ENCODE measurements around the gene JADE2. TPM values are rescaled to one million over a fixed set of nuclear protein-coding genes. Genes with fewer than 3 reads are reported as not detected.

JADE2 gene
- polyA plus RNA-seq, 3 donors: 2.1 to 10.2 (median 3.1) TPM

DNA sequence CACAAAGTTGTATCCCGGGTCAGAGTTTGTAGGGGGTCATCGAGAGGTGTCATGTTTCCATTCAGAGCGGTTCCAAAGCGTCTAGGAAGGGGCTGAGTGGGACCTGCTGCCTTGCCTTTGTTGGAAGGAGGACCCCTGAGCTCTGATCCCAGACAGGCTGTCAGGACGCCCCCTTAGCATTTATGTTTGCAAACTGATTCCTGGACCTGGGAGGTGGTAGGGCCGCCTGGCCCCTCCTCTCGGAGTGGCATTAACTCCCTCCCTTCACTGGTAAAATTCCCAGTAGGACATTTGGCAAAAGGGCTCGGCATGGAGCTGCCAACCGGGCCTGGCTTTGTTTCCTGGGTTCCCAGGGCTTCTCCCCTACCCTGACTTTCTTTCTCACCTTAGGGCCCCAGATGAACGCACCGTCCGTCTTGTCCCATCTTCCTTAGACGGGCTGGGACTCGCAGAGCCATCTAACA, 2.5 kb downstream of the JADE2 start:
- Mint-ChIP-seq H3K9me3 (no peaks in the 10 kb centered on the region), H3K36me3 (no peaks in the 10 kb centered on the region), H3K27me3 (ENCODE audit: low read depth in 3 of 3) (peaks cover 1 to 4% (median 1%) of the 10 kb centered on the region in 3 donors), H3K4me3 (peak overlapping the region; percentile 90 to 97), H3K27ac (peak overlapping the region in 2 of 7 donors; percentile 58 to 86), H3K4me1 (peaks cover 28% of the 10 kb centered on the region)
- Histone ChIP-seq H3K4me3 (replicated peaks in 1 of 3; ENCODE audit: low read depth in 2 of 3, low read length in 3 of 3) (peak overlapping the region; percentile 72 to 98 (median 93)), H3K4me1 (ENCODE audit: control insufficient read depth in 1 of 2, insufficient read depth in 2 of 2, low read length in 2 of 2) (peaks cover 14 to 28% of the 10 kb centered on the region in 2 donors), H2AFZ (ENCODE audit: insufficient read depth, low read depth, low read length, poor library complexity, severe bottlenecking) (peak overlapping the region; percentile 84), H3K79me2 (ENCODE audit: insufficient read depth, low read length) (peaks cover 59% of the 10 kb centered on the region), H3K27me3 (ENCODE audit: control insufficient read depth in 2 of 2, insufficient read depth in 2 of 2, low read length in 2 of 2) (no peaks in the 10 kb centered on the region), H3K9ac (ENCODE audit: insufficient read depth, low read length, poor library complexity, severe bottlenecking) (peak overlapping the region; percentile 89), H4K20me1 (ENCODE audit: insufficient read depth, low read length) (peaks cover 51% of the 10 kb centered on the region), H3K9me3 (replicated peaks in 1 of 2; ENCODE audit: control insufficient read depth in 1 of 2, insufficient read depth in 1 of 2, low read length in 2 of 2) (no peaks in the 10 kb centered on the region), H3K27ac (ENCODE audit: low read depth in 1 of 2, low read length in 2 of 2) (no peak overlapping the region), H3K4me2 (replicated peaks; ENCODE audit: extremely low read depth, low read length, poor library complexity, severe bottlenecking) (peak overlapping the region; percentile 100), H3K36me3 (replicated peaks in 1 of 2; ENCODE audit: control insufficient read depth in 1 of 2, insufficient read depth in 2 of 2, low read length in 2 of 2) (no peaks in the 10 kb centered on the region)
- no peak for DNase-seq
- TF ChIP-seq, protein P1, sequence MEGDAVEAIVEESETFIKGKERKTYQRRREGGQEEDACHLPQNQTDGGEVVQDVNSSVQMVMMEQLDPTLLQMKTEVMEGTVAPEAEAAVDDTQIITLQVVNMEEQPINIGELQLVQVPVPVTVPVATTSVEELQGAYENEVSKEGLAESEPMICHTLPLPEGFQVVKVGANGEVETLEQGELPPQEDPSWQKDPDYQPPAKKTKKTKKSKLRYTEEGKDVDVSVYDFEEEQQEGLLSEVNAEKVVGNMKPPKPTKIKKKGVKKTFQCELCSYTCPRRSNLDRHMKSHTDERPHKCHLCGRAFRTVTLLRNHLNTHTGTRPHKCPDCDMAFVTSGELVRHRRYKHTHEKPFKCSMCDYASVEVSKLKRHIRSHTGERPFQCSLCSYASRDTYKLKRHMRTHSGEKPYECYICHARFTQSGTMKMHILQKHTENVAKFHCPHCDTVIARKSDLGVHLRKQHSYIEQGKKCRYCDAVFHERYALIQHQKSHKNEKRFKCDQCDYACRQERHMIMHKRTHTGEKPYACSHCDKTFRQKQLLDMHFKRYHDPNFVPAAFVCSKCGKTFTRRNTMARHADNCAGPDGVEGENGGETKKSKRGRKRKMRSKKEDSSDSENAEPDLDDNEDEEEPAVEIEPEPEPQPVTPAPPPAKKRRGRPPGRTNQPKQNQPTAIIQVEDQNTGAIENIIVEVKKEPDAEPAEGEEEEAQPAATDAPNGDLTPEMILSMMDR (IDR thresholded peaks at IDR 0.05): no peak
- intact Hi-C loops (cut with micrococcal nuclease): loop anchor here (5.0 to 10.0 kb wide), 6 partner anchors 49 to 303 kb away; partner anchors contain the start of genes UBE2B (in 2 of the 2), CDKN2AIPNL (in 1 of the 2) and PPP2CA (in 1 of the 2)
- WGBS (ENCODE audit: insufficient coverage): 34% methylated on average over 9 of the region's 14 CpGs

DNA sequence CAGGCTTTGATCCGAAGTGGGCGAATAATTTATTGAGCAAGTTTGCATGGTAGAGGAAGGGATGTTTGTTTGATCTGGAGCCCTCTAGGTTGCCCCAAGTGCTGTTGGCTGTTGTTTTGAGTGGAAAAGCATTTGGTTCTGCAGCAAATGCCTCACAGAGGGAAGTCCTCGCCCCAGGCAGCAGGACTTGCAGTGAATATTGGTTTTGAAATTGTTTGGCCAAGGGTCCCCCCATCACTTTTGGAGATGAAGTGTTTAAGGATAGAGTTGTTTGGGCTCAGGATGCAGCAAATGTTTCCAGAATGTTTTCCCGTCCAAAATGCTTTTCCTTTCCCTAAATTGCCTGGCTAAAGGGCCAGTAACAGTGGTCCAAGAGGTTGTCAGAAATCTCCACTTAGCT, 3.1 kb downstream of the JADE2 start:
- Histone ChIP-seq H4K20me1 (ENCODE audit: insufficient read depth, low read length) (peaks cover 56% of the 10 kb centered on the region), H3K27ac (ENCODE audit: low read depth in 1 of 2, low read length in 2 of 2) (no peak overlapping the region), H3K79me2 (ENCODE audit: insufficient read depth, low read length) (peaks cover 59% of the 10 kb centered on the region), H2AFZ (ENCODE audit: insufficient read depth, low read depth, low read length, poor library complexity, severe bottlenecking) (no peak overlapping the region), H3K9me3 (replicated peaks in 1 of 2; ENCODE audit: control insufficient read depth in 1 of 2, insufficient read depth in 1 of 2, low read length in 2 of 2) (no peaks in the 10 kb centered on the region), H3K4me2 (replicated peaks; ENCODE audit: extremely low read depth, low read length, poor library complexity, severe bottlenecking) (no peak overlapping the region), H3K27me3 (ENCODE audit: control insufficient read depth in 2 of 2, insufficient read depth in 2 of 2, low read length in 2 of 2) (no peaks in the 10 kb centered on the region), H3K4me3 (replicated peaks in 1 of 3; ENCODE audit: low read depth in 2 of 3, low read length in 3 of 3) (no peak overlapping the region), H3K36me3 (replicated peaks in 1 of 2; ENCODE audit: control insufficient read depth in 1 of 2, insufficient read depth in 2 of 2, low read length in 2 of 2) (no peaks in the 10 kb centered on the region), H3K9ac (ENCODE audit: insufficient read depth, low read length, poor library complexity, severe bottlenecking) (no peak overlapping the region), H3K4me1 (ENCODE audit: control insufficient read depth in 1 of 2, insufficient read depth in 2 of 2, low read length in 2 of 2) (peaks cover 19 to 34% of the 10 kb centered on the region in 2 donors)
- Mint-ChIP-seq H3K27ac (no peak overlapping the region), H3K36me3 (no peaks in the 10 kb centered on the region), H3K9me3 (no peaks in the 10 kb centered on the region), H3K4me1 (peaks cover 34% of the 10 kb centered on the region), H3K27me3 (ENCODE audit: low read depth in 3 of 3) (peaks cover 1 to 3% (median 1%) of the 10 kb centered on the region in 3 donors), H3K4me3 (peak overlapping the region in 1 of 2 donors; percentile 31)
- 82% methylated on average over 4 of the region's 4 CpGs for WGBS (ENCODE audit: insufficient coverage)
- intact Hi-C loops (cut with micrococcal nuclease): loop anchor here (5.0 to 10.0 kb wide), 6 partner anchors 49 to 304 kb away; partner anchors contain the start of genes UBE2B (in 2 of the 2), CDKN2AIPNL (in 1 of the 2) and PPP2CA (in 1 of the 2)
- TF ChIP-seq, protein P1 (IDR thresholded peaks at IDR 0.05): no peak
- no peak for DNase-seq
